Breast epithelium (tissue), 4 donors: ENCODE measurements around the gene HOXA5. TPM values are rescaled to one million over a fixed set of nuclear protein-coding genes. Genes with fewer than 3 reads are reported as not detected.

Source experiments
- DNase-seq, 2 donors: peaks; one replicate each; pipeline ENCODE4 v3.0.0-alpha.2; 2019; ENCODE audit warnings: low spot score in 2 of 2
- H3K27ac ChIP-seq, 2 donors: fragments of 200-600 bp; sonication (generic) in 1 of 2; one replicate each; pipeline ENCODE4 v1.5.1; 2016 to 2019; ENCODE audit warnings: mild to moderate bottlenecking in 1 of 2
- H3K27me3 ChIP-seq, 2 donors: fragments of 200-600 bp; sonication (generic) in 1 of 2; one replicate each; pipeline versions ENCODE4 v1.5.1 to v1.6.0; 2017 to 2019; ENCODE audit warnings: control low read depth in 1 of 2, mild to moderate bottlenecking in 1 of 2
- H3K36me3 ChIP-seq: fragments of 200-600 bp; one replicate; pipeline ENCODE4 v1.5.1; 2019
- H3K4me1 ChIP-seq, 2 donors: fragments of 200-600 bp; sonication (generic); one replicate each; pipeline ENCODE4 v1.5.1; 2016 to 2019; ENCODE audit warnings: control low read depth in 1 of 2
- H3K4me3 ChIP-seq, 3 donors: fragments of 200-600 bp; sonication (generic); 1 replicate in 2 of 3; 2 replicates in 1 of 3; pipeline ENCODE4 v1.5.1; 2016 to 2019; ENCODE audit warnings: mild to moderate bottlenecking in 3 of 3, moderate library complexity in 2 of 3
- H3K9me3 ChIP-seq, 2 donors: fragments of 200-600 bp; sonication (generic) in 1 of 2; one replicate each; pipeline ENCODE4 v1.5.1; 2016 to 2019; ENCODE audit warnings: control low read depth in 1 of 2
- POLR2A ChIP-seq: fragments of 450-650 bp; IDR thresholded peaks from one replicate; pipeline ENCODE4 v1.6.1; 2016; ENCODE audit warnings: antibody characterized with exemption, mild to moderate bottlenecking, moderate library complexity
- POLR2AphosphoS5 ChIP-seq, 3 donors: sonication (generic); formaldehyde crosslinking; IDR thresholded peaks; one replicate each; pipeline ENCODE4 v1.6.1; 2017; ENCODE audit warnings: antibody characterized with exemption in 3 of 3
- intact Hi-C: fragments of 100-400 bp; cut with DNase I; formaldehyde crosslinking; loops from one replicate; pipeline ENCODE4 v1.15.1; 2023; ENCODE audit warnings: low total_unique reads
- total RNA-seq, 3 donors: library from RNA; depleted of rRNA; stranded (reverse); fragments of >200 nt; gene quantifications; one replicate each; pipeline ENCODE4 v1.1.0, GENCODE V29; 2016
- TF ChIP-seq, protein P1 (sequence below), 3 donors: fragments of 450-650 bp; IDR thresholded peaks; one replicate each; pipeline ENCODE4 v1.5.1; 2016 to 2017; ENCODE audit warnings: antibody characterized with exemption in 3 of 3, mild to moderate bottlenecking in 3 of 3, moderate library complexity in 3 of 3

Gene HOXA5
- total RNA-seq, 3 donors from 2014 or later = 11.5 to 48.7 (median 22.6) TPM

DNA sequence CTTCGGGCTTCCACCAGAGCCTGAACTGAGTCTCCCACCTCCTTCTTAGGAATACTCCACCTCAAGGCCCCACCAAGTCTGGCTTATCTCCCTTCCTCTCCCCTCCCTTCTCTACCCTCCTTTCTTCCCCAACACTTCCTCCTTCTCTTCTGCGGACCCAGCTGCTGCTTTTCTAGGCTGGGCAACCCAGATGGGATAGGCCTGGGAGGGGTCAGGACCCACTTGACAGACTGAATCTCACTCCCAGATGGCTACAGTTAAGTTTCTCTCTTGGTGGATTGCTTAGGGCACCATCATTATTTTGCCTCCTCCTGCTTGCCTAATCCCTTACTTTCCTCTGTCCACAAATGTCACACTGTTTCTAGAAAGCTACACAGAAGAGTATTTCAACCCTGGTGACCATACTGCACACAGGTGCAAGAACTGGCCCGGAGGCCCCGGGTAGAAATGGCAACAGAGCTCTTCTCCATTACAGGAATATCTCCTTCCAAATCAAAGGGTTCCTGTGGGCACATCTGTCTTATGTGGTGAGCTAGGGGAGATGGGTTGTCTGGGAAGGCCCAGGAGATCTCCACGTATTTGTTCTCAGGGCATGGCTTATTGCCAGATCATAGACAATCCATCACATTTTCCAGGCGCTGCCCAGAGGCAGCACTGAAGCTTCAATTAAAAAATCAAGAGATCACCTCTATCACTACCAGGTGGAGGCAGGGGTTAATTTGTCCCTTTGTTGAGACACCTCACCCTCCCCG lies 46.7 kb upstream of the HOXA5 start:
- TF ChIP-seq POLR2AphosphoS5 (IDR thresholded peaks at IDR 0.05) (no peak), POLR2A (no peak)
- TF ChIP-seq, protein P1, sequence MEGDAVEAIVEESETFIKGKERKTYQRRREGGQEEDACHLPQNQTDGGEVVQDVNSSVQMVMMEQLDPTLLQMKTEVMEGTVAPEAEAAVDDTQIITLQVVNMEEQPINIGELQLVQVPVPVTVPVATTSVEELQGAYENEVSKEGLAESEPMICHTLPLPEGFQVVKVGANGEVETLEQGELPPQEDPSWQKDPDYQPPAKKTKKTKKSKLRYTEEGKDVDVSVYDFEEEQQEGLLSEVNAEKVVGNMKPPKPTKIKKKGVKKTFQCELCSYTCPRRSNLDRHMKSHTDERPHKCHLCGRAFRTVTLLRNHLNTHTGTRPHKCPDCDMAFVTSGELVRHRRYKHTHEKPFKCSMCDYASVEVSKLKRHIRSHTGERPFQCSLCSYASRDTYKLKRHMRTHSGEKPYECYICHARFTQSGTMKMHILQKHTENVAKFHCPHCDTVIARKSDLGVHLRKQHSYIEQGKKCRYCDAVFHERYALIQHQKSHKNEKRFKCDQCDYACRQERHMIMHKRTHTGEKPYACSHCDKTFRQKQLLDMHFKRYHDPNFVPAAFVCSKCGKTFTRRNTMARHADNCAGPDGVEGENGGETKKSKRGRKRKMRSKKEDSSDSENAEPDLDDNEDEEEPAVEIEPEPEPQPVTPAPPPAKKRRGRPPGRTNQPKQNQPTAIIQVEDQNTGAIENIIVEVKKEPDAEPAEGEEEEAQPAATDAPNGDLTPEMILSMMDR (IDR thresholded peaks at IDR 0.05) = no peak
- H3K27ac ChIP-seq = no peak overlapping the region
- H3K4me1 ChIP-seq = peaks cover 0 to 3% of the 10 kb centered on the region in 2 donors
- no peaks in the 10 kb centered on the region for H3K36me3 ChIP-seq
- no peak overlapping the region for H3K4me3 ChIP-seq
- intact Hi-C loops = no loop called here
- H3K9me3 ChIP-seq = no peaks in the 10 kb centered on the region
- H3K27me3 ChIP-seq = peaks cover 21 to 100% of the 10 kb centered on the region in 2 donors
- DNase-seq = peak in 1 of 2 donors; percentile 14

DNA sequence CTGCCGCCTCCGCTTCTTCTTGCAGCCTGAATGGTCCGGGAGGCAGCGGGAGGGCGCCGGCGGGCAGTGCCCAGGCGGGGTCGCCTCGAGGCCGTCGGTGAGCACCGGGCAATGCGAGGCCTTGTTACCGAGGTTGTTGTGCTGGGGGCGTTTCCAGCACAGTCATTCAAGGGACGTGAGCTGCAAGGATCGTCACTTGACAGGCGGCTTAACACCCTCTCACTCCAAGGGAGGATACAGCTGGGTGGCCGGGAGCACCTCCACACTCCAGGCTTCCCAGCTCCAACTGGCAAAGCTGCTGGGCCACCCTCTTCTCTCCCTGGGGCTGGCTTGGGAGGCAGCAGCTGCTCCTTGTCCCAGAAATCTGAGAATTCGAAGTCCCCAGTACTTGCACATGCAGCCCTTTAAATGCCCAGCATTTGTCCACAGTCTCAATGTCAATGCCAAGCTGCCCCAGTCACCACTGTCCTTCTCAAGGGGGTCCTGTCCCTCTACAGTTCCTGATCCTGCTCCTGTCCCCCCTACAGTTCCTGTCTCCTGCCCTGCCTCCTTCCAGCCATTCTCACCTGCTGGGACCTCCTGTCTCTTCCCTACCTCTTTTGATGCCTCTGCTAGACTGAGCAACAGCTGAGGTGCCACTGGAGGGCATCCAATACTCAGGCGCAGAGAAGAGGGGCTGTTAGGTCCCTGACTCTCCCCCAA lies 46.0 kb upstream of the HOXA5 start:
- Histone ChIP-seq H3K4me3 (peak overlapping the region in 2 of 3 donors; percentile 21 to 46), H3K36me3 (no peaks in the 10 kb centered on the region), H3K27me3 (peaks cover 24 to 100% of the 10 kb centered on the region in 2 donors), H3K9me3 (no peaks in the 10 kb centered on the region), H3K27ac (no peak overlapping the region), H3K4me1 (peaks cover 3 to 7% of the 10 kb centered on the region in 2 donors)
- peak in 1 of 2 donors; percentile 48 for DNase-seq
- no peak for TF ChIP-seq POLR2AphosphoS5 (IDR thresholded peaks at IDR 0.05)
- TF ChIP-seq, protein P1 (IDR thresholded peaks at IDR 0.05) = no peak
- TF ChIP-seq POLR2A = no peak
- intact Hi-C loops = no loop called here

- H3K27ac ChIP-seq = no peak overlapping the region
- intact Hi-C loops = no loop called here
Measured at GRCh38 chr7:27188386-27189294, 45.2 kb upstream of the HOXA5 start.

GRCh38 chr7:27187475-27188385 lies 44.2 kb upstream of the HOXA5 start:
- peaks cover 23 to 100% of the 10 kb centered on the region in 2 donors for H3K27me3 ChIP-seq
- H3K4me3 ChIP-seq = peak overlapping the region in 2 of 3 donors; percentile 21 to 46
- no peaks in the 10 kb centered on the region for H3K36me3 ChIP-seq
- H3K9me3 ChIP-seq = no peaks in the 10 kb centered on the region
- peak in 1 of 2 donors; percentile 44 for DNase-seq
- no peak overlapping the region for H3K27ac ChIP-seq
- peaks cover 0 to 15% of the 10 kb centered on the region in 2 donors for H3K4me1 ChIP-seq
- no peak for TF ChIP-seq POLR2AphosphoS5 (IDR thresholded peaks at IDR 0.05)
- no peak for TF ChIP-seq POLR2A
- TF ChIP-seq, protein P1 (IDR thresholded peaks at IDR 0.05) = no peak
- intact Hi-C loops = no loop called here

More at GRCh38 chr7:27188386-27189294, 45.2 kb upstream of the HOXA5 start:
- peaks cover 25 to 100% of the 10 kb centered on the region in 2 donors for H3K27me3 ChIP-seq
- H3K9me3 ChIP-seq = no peaks in the 10 kb centered on the region
- DNase-seq = peak in 1 of 2 donors; percentile 49
- H3K36me3 ChIP-seq = no peaks in the 10 kb centered on the region
- no peak for TF ChIP-seq POLR2A
- peak overlapping the region; percentile 1 to 46 (median 21) for H3K4me3 ChIP-seq
- peaks cover 3 to 15% of the 10 kb centered on the region in 2 donors for H3K4me1 ChIP-seq
